Endothelial cell of umbilical vein (primary cell): ENCODE measurements around the gene ARPC1A. TPM values are rescaled to one million over a fixed set of nuclear protein-coding genes. Genes with fewer than 3 reads are reported as not detected.

Experiments
- BruUV-seq: library from RNA; stranded (reverse); fragments of 400-500 nt; replicated peaks from 2 replicates; lab custom pipeline; 2021; lab: Mats Ljungman, UMichigan
- CTCF ChIA-PET: fragments of 300-600, 350-600 bp; sonication (Branson Sonifier 250); formaldehyde crosslinking; loops from one replicate; lab custom pipeline; 2021; ENCODE audit warnings: antibody characterized with exemption, inconsistent platforms; lab: Charles Lee
- POLR2A ChIA-PET: fragments of 300-600, 350-600 bp; sonication (Branson Sonifier 250); formaldehyde crosslinking; loops from one replicate; lab custom pipeline; 2021; ENCODE audit warnings: antibody characterized with exemption, inconsistent platforms; lab: Charles Lee
- DNase-seq: peaks from one replicate; pipeline ENCODE4 v3.0.0-alpha.2; 2011; ENCODE audit warnings: low read depth, low spot score
- FAIRE-seq: peaks from 2 replicates; lab custom pipeline; 2011; peaks lifted over from hg19 to GRCh38; lab: Jason Lieb, UNC
- H2AFZ ChIP-seq: 2 replicates; pipeline ENCODE4 v1.6.0; 2012; ENCODE audit warnings: low read depth, low read length, control low read depth, inconsistent platforms
- H3K27ac ChIP-seq: 2 replicates; pipeline ENCODE4 v1.5.1; 2011; ENCODE audit warnings: low read depth, mild to moderate bottlenecking, control low read depth, low read length, moderate library complexity; ENCODE audit not compliant: insufficient read depth
- H3K27me3 ChIP-seq, 2 experiments: 2 replicates each; pipeline versions ENCODE4 v1.6.0 to v1.6.1; 2011; ENCODE audit warnings: low read length in 2 of 2, mixed read lengths in 1 of 2; ENCODE audit not compliant: control insufficient read depth in 2 of 2, insufficient read depth in 2 of 2
- H3K36me3 ChIP-seq, 2 experiments: 2 replicates in 1 of 2; 3 replicates in 1 of 2; pipeline ENCODE4 v1.5.1; 2011; ENCODE audit warnings: low read length in 2 of 2, mild to moderate bottlenecking in 1 of 2, moderate library complexity in 1 of 2; ENCODE audit not compliant: control insufficient read depth in 2 of 2, insufficient read depth in 2 of 2; ENCODE audit errors: extremely low read depth in 1 of 2
- H3K4me1 ChIP-seq: 3 replicates; pipeline ENCODE4 v1.5.1; 2011; ENCODE audit warnings: mild to moderate bottlenecking, low read length; ENCODE audit not compliant: control insufficient read depth, insufficient read depth; ENCODE audit errors: extremely low read depth
- H3K4me2 ChIP-seq: 2 replicates; pipeline ENCODE4 v1.6.1; 2011; ENCODE audit warnings: low read length, control low read depth, mixed read lengths; ENCODE audit not compliant: insufficient read depth
- H3K4me3 ChIP-seq, 3 experiments: fragments of 200-600 bp in 1 of 3; sonication (generic), shearing (Covaris generic) in 1 of 3; replicated peaks in 1 of 3; 2 replicates each; pipeline ENCODE4 v1.5.1; 2011 to 2016; ENCODE audit warnings: control low read depth in 3 of 3, low read length in 3 of 3, mild to moderate bottlenecking in 2 of 3, inconsistent platforms in 1 of 3, low read depth in 1 of 3, moderate library complexity in 1 of 3; ENCODE audit not compliant: insufficient read depth in 1 of 3
- H3K79me2 ChIP-seq: 2 replicates; pipeline ENCODE4 v1.6.0; 2012; ENCODE audit warnings: low read length, inconsistent platforms; ENCODE audit not compliant: control insufficient read depth, insufficient read depth
- H3K9ac ChIP-seq: replicated peaks from 2 replicates; pipeline ENCODE3; 2011; ENCODE audit warnings: low read length, control low read depth; ENCODE audit not compliant: insufficient read depth; ENCODE audit errors: extremely low read depth
- H3K9me1 ChIP-seq: replicated peaks from 3 replicates; pipeline ENCODE4 v1.6.0; 2011; ENCODE audit warnings: mild to moderate bottlenecking, low read length; ENCODE audit not compliant: control insufficient read depth, insufficient read depth; ENCODE audit errors: extremely low read depth
- H3K9me3 ChIP-seq: replicated peaks from 2 replicates; pipeline ENCODE4 v1.5.1; 2012; ENCODE audit warnings: low read length, inconsistent platforms; ENCODE audit not compliant: control insufficient read depth, insufficient read depth
- H4K20me1 ChIP-seq: replicated peaks from 2 replicates; pipeline ENCODE3; 2011; ENCODE audit warnings: mild to moderate bottlenecking, low read length; ENCODE audit not compliant: control insufficient read depth, insufficient read depth; ENCODE audit errors: extremely low read depth
- CTCF ChIP-seq, 2 donors: IDR thresholded peaks; 1 replicate in 1 of 2; 2 replicates in 1 of 2; pipeline ENCODE4 v1.5.1; 2011; ENCODE audit warnings: low read length in 2 of 2, mild to moderate bottlenecking in 2 of 2, moderate library complexity in 2 of 2, control low read depth in 1 of 2, inconsistent platforms in 1 of 2, low read depth in 1 of 2; ENCODE audit not compliant: insufficient read depth in 1 of 2; ENCODE audit errors: extremely low read depth in 1 of 2
- EZH2 ChIP-seq: IDR thresholded peaks from 2 replicates; pipeline ENCODE4 v1.6.1; 2012; ENCODE audit warnings: borderline replicate concordance, low read depth, mild to moderate bottlenecking, moderate library complexity, low read length, inconsistent platforms; ENCODE audit not compliant: severe bottlenecking
- FOS ChIP-seq: IDR thresholded peaks from 2 replicates; pipeline ENCODE4 v1.6.1; 2011; ENCODE audit warnings: mild to moderate bottlenecking, low read length, moderate library complexity, borderline replicate concordance; ENCODE audit not compliant: insufficient read depth
- GATA2 ChIP-seq: IDR thresholded peaks from 2 replicates; pipeline ENCODE4 v1.7.0; 2011; ENCODE audit warnings: low read depth, mild to moderate bottlenecking, moderate library complexity, mixed read lengths, low read length; ENCODE audit not compliant: insufficient read length, insufficient read depth
- JUN ChIP-seq: IDR thresholded peaks from 2 replicates; pipeline ENCODE4 v1.6.1; 2011; ENCODE audit warnings: borderline replicate concordance, low read depth; ENCODE audit not compliant: insufficient read length, insufficient read depth
- MYC ChIP-seq: IDR thresholded peaks from one replicate; pipeline ENCODE4 v1.6.1; 2011; ENCODE audit warnings: mild to moderate bottlenecking, low read depth, low read length
- POLR2A ChIP-seq: IDR thresholded peaks from 2 replicates; pipeline ENCODE4 v1.6.1; 2012; ENCODE audit warnings: low read depth, mild to moderate bottlenecking, control low read depth, low read length
- POLR2AphosphoS5 ChIP-seq: IDR thresholded peaks from 2 replicates; pipeline ENCODE4 v1.6.1; 2012; ENCODE audit warnings: low read depth, mild to moderate bottlenecking, control low read depth, low read length, moderate library complexity; ENCODE audit not compliant: insufficient read depth
- dilution Hi-C: fragments of 300-500 bp; cut with MboI; formaldehyde crosslinking; loops from one replicate; pipeline ENCODE4 v1.15.0; 2019; ENCODE audit warnings: low sequenced_read_pairs; ENCODE audit not compliant: extremely low pct_ligation_motif_present
- intact Hi-C: fragments of 100-400 bp; cut with micrococcal nuclease; formaldehyde crosslinking; loops from one replicate; pipeline ENCODE4 v1.10.0; 2022
- polyA plus RNA-seq, 4 experiments: library from polyadenylated mRNA; depleted of rRNA in 3 of 4; stranded (reverse) in 3 of 4; unstranded in 1 of 4; fragments of >200 nt; gene quantifications; 2 replicates each; pipeline versions ENCODE4 v1.2.1 to v1.2.3, GENCODE V29; 2011 to 2012; ENCODE audit warnings: missing spikeins in 1 of 4
- total RNA-seq: library from RNA; stranded (reverse); gene quantifications from 2 replicates; pipeline ENCODE4 v1.2.3, GENCODE V29; 2021
- TF ChIP-seq, protein P1 (sequence below): IDR thresholded peaks from 2 replicates; pipeline ENCODE4 v1.6.1; 2011; ENCODE audit not compliant: insufficient read depth, insufficient read length

The ARPC1A gene
- total and polyA plus RNA-seq, 2 donors (not counting 3 experiments of a cell fraction or from before 2014, with no cell fraction given): 200 to 243 TPM

GRCh38 chr7:99368750-99369389 lies 43.2 kb downstream of the ARPC1A start:
- TF ChIP-seq GATA2: no peak
- TF ChIP-seq FOS: no peak
- no peak for TF ChIP-seq EZH2
- TF ChIP-seq JUN: no peak
- TF ChIP-seq, protein P1, sequence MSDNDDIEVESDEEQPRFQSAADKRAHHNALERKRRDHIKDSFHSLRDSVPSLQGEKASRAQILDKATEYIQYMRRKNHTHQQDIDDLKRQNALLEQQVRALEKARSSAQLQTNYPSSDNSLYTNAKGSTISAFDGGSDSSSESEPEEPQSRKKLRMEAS: no peak
- no peak for TF ChIP-seq POLR2A
- no peak for TF ChIP-seq MYC
- no peak for TF ChIP-seq POLR2AphosphoS5
- no peak for TF ChIP-seq CTCF (IDR thresholded peaks at IDR 0.05; ENCODE audit: extremely low read depth in 1 of 2, insufficient read depth in 1 of 2, low read depth in 1 of 2, low read length in 2 of 2)
- Histone ChIP-seq H3K4me2 (no peak overlapping the region), H3K9me3 (no peaks in the 10 kb centered on the region), H3K4me1 (no peaks in the 10 kb centered on the region), H3K9ac (no peak overlapping the region), H3K4me3 (no peak overlapping the region), H4K20me1 (no peaks in the 10 kb centered on the region), H3K9me1 (no peaks in the 10 kb centered on the region), H3K27me3 (no peaks in the 10 kb centered on the region), H3K27ac (no peak overlapping the region), H2AFZ (no peak overlapping the region), H3K79me2 (no peaks in the 10 kb centered on the region), H3K36me3 (peaks cover 10 to 11% of the 10 kb centered on the region in 2 experiments)
- CTCF ChIA-PET: interaction anchor here (0.9 to 1.9 kb wide), 2 partner anchors 40 to 212 kb away, joined by 5 to 7 read pairs; partner anchors contain the start of genes BUD31 and PDAP1
- POLR2A ChIA-PET: no interaction called here
- intact Hi-C loops (no loop called here), dilution Hi-C loops (no loop called here)
- no TSS peak for BruUV-seq
- DNase-seq (no peak), FAIRE-seq (no peak)
